MM.1S (cell line): ENCODE results near the gene RAPSN.

Source experiments
- DNase-seq: peaks from one replicate; pipeline ENCODE4 v3.0.0-alpha.2; 2015
- H2AFZ ChIP-seq: fragments of 300-600 bp; sonication (generic); 2 replicates; pipeline ENCODE4 v1.6.0; 2016; ENCODE audit warnings: antibody characterized with exemption, low read length
- H3F3A ChIP-seq: fragments of 300-600 bp; sonication (generic); 2 replicates; pipeline ENCODE4 v1.6.1; 2016; ENCODE audit warnings: mild to moderate bottlenecking, antibody characterized with exemption, low read length, moderate library complexity, mixed read lengths; ENCODE audit not compliant: insufficient read depth
- H3K27ac ChIP-seq: fragments of 300-600 bp; sonication (generic); 2 replicates; pipeline ENCODE4 v1.5.1; 2016; ENCODE audit warnings: mild to moderate bottlenecking, low read length
- H3K27me3 ChIP-seq: fragments of 300-600 bp; sonication (generic); replicated peaks from 2 replicates; pipeline ENCODE4 v1.6.0; 2016; ENCODE audit warnings: low read length; ENCODE audit not compliant: insufficient read depth
- H3K36me3 ChIP-seq: fragments of 300-600 bp; sonication (generic); replicated peaks from 2 replicates; pipeline ENCODE4 v1.6.1; 2016; ENCODE audit warnings: mild to moderate bottlenecking, low read length, mixed read lengths; ENCODE audit not compliant: insufficient read depth
- H3K4me1 ChIP-seq: fragments of 300-600 bp; sonication (generic); 2 replicates; pipeline ENCODE4 v1.6.1; 2016; ENCODE audit warnings: low read length, mixed read lengths
- H3K4me2 ChIP-seq: fragments of 300-600 bp; sonication (generic); 2 replicates; pipeline ENCODE4 v1.6.0; 2016; ENCODE audit warnings: low read depth, low read length
- H3K4me3 ChIP-seq: fragments of 300-600 bp; sonication (generic); 2 replicates; pipeline ENCODE4 v1.5.1; 2016; ENCODE audit warnings: low read length, mixed read lengths
- H3K79me2 ChIP-seq: fragments of 300-600 bp; sonication (generic); 2 replicates; pipeline ENCODE4 v1.6.1; 2016; ENCODE audit warnings: mixed run types, low read length, mixed read lengths
- H3K9ac ChIP-seq: fragments of 300-600 bp; sonication (generic); 2 replicates; pipeline ENCODE4 v1.6.1; 2016; ENCODE audit warnings: low read length, mixed read lengths
- H3K9me2 ChIP-seq: fragments of 300-600 bp; sonication (generic); replicated peaks from 2 replicates; pipeline ENCODE4 v1.6.1; 2016; ENCODE audit warnings: mild to moderate bottlenecking, low read length, mixed read lengths; ENCODE audit not compliant: insufficient read depth
- H3K9me3 ChIP-seq: fragments of 300-600 bp; sonication (generic); replicated peaks from 2 replicates; pipeline ENCODE4 v1.6.1; 2016; ENCODE audit warnings: mild to moderate bottlenecking, low read length, mixed read lengths; ENCODE audit not compliant: insufficient read depth
- H4K20me1 ChIP-seq: fragments of 300-600 bp; sonication (generic); 2 replicates; pipeline ENCODE4 v1.6.1; 2016; ENCODE audit warnings: mild to moderate bottlenecking, low read length, moderate library complexity, mixed read lengths; ENCODE audit not compliant: insufficient read depth
- CTCF ChIP-seq: fragments of 300-600 bp; sonication (generic); IDR thresholded peaks from 2 replicates; pipeline ENCODE4 v1.5.1; 2016; ENCODE audit warnings: antibody characterized with exemption, low read length, mixed read lengths
- EZH2 ChIP-seq: fragments of 300-600 bp; sonication (generic); optimal IDR thresholded peaks from 2 replicates; pipeline ENCODE3; 2017; ENCODE audit warnings: low read depth, mild to moderate bottlenecking, antibody characterized with exemption, low read length, mixed read lengths
- EZH2phosphoT487 ChIP-seq: fragments of 300-600 bp; sonication (generic); IDR thresholded peaks from 2 replicates; pipeline ENCODE4 v1.6.1; 2018; ENCODE audit warnings: antibody characterized with exemption, low read length

The RAPSN gene

GRCh38 chr11:47436726-47437125, 12.2 kb downstream of the RAPSN start:
- Histone ChIP-seq H4K20me1 (no peaks in the 10 kb centered on the region), H3F3A (no peaks in the 10 kb centered on the region), H3K27ac (no peak overlapping the region), H3K9me2 (no peaks in the 10 kb centered on the region), H3K9me3 (no peaks in the 10 kb centered on the region), H3K36me3 (no peaks in the 10 kb centered on the region), H3K4me1 (no peaks in the 10 kb centered on the region), H3K9ac (no peak overlapping the region), H2AFZ (no peak overlapping the region), H3K4me3 (no peak overlapping the region), H3K4me2 (no peak overlapping the region), H3K79me2 (no peaks in the 10 kb centered on the region), H3K27me3 (no peaks in the 10 kb centered on the region)
- DNase-seq, result no peak
- TF ChIP-seq EZH2 (no peak), CTCF (no peak), EZH2phosphoT487 (no peak)

- Histone ChIP-seq H3K9me2 (no peaks in the 10 kb centered on the region), H3K36me3 (no peaks in the 10 kb centered on the region), H4K20me1 (no peaks in the 10 kb centered on the region), H3K4me3 (no peak overlapping the region), H2AFZ (no peak overlapping the region), H3K4me1 (no peaks in the 10 kb centered on the region), H3K9ac (no peak overlapping the region), H3K27ac (no peak overlapping the region), H3K27me3 (no peaks in the 10 kb centered on the region), H3F3A (no peaks in the 10 kb centered on the region), H3K4me2 (no peak overlapping the region), H3K79me2 (no peaks in the 10 kb centered on the region), H3K9me3 (no peaks in the 10 kb centered on the region)
- TF ChIP-seq EZH2phosphoT487 (no peak), EZH2 (no peak), CTCF (no peak)
- no peak for DNase-seq
These were observed 13.2 kb downstream of the RAPSN start for GRCh38 chr11:47435687-47436086.

GRCh38 chr11:47434011-47434786, 14.7 kb downstream of the RAPSN start:
- TF ChIP-seq CTCF (no peak), EZH2 (no peak)

More at GRCh38 chr11:47434011-47434786, 14.7 kb downstream of the RAPSN start:
- no peaks in the 10 kb centered on the region for H3K9me3 ChIP-seq
- H3K4me3 ChIP-seq, result no peak overlapping the region
- H3K9me2 ChIP-seq, result no peaks in the 10 kb centered on the region
- H3K36me3 ChIP-seq, result no peaks in the 10 kb centered on the region
- no peak overlapping the region for H3K9ac ChIP-seq
- H3K79me2 ChIP-seq, result no peaks in the 10 kb centered on the region
- no peak for DNase-seq
- no peak overlapping the region for H3K27ac ChIP-seq
- no peaks in the 10 kb centered on the region for H3F3A ChIP-seq
- no peaks in the 10 kb centered on the region for H3K4me1 ChIP-seq
- H2AFZ ChIP-seq, result no peak overlapping the region
- H3K4me2 ChIP-seq, result no peak overlapping the region
- H4K20me1 ChIP-seq, result no peaks in the 10 kb centered on the region
- no peaks in the 10 kb centered on the region for H3K27me3 ChIP-seq
